ENCODE data around the gene PHLDB1.

Gene PHLDB1

DNA sequence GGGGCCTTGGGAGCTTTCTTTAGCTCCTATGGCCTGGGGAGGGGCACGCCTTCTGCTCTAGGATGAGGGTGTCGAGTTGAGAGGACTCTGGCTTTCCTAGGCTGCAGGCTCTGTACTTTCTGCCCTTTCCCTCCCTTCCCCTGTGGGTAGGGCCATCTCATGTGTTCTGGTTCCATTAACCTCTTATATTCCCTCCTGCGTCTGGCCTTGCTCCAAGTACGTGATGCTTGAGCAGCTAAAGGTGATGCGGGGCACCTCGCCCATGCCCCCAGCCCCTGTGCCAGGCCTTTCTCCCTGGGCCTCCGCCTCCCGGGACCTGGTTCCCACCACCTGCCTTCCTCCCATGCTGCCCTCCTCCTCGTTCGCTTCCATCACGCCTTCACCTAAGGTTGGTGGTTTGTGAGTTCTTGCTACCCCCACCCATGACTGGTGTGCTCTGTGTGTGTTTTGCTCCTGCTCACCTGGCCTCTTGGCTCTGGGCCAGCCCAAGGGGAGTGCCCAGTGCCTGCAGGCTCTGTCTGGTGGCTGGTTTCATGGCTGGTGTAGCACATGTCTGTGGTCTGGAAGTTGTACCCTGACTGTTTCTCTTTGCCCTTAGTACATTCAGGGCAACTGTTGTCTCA lies 34.1 kb downstream of the PHLDB1 start:
- DNase-seq = no peak

DNA sequence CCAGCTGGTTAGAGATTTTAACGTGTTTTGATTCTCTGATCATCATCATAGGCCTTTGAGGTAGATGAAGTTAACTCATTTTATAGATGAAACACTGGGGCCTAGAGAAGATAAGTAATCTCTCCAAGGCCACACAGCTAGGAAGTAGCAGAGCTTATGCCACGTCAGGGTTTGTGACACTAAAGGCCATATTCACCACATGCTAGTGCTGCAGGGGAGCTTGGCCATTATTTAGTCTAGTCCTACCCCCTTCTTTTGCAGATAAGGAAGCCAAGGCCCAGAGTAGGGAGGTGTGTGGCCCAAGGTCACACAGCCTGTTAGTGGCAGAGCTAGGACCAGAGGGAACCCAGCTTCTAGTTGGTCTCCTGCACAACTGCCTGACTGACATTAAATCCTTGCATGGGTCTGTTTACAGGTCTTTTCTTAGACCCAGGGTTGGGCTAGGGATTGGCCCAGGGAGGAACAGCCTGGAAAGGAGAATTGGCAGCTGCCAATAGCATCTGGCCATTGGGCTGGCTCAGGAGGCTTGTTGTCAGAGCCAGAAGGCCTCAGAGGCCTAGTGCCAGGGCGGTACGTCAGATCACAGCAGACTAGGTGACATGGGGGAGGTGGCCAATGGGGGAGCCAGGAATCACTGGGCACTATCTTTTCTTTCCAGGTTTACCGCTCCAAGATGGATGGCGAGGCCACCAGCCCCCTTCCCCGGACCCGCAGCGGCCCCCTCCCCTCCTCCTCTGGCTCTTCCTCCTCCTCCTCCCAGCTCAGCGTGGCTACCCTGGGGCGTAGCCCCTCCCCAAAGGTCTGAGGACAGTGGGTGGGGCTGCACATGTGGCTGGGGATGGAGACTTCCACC lies 36.0 kb downstream of the PHLDB1 start:
- DNase-seq = no peak

- no peak for DNase-seq
These were observed 36.6 kb downstream of the PHLDB1 start for GRCh38 chr11:118643995-118644345.

- no peak for DNase-seq
These were observed 37.1 kb downstream of the PHLDB1 start for GRCh38 chr11:118644496-118644895.

DNA sequence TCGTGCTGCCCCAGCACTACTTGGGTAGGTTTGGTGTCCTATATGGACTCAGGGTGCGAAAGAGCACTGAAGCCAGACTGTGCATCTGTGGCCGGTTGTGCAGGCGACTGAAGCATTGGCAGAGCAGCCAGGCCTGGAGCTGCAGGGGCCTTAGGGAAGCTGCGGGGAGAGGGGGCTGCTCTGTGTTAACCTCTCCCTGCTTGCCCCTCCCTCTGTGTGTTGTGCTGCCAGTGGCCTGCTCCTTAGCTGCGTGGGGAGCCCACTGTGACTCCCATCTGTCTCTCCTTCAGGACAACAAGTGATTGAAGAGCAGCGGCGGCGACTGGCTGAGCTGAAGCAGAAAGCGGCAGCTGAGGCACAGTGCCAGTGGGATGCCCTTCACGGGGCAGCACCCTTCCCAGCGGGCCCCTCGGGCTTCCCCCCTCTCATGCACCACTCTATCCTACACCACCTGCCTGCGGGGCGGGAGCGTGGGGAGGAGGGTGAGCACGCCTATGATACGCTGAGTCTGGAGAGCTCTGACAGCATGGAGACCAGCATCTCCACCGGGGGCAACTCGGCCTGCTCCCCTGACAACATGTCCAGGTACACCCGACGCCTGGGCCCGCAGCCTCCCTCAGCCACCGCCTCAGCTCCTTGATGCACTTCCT lies 37.8 kb downstream of the PHLDB1 start:
- no peak for DNase-seq

- no peak for DNase-seq
These were observed 39.0 kb downstream of the PHLDB1 start for GRCh38 chr11:118646393-118646792.

- no peak for DNase-seq
These were observed 40.9 kb downstream of the PHLDB1 start for GRCh38 chr11:118648291-118648690.

GRCh38 chr11:118649941-118650340 lies 42.5 kb downstream of the PHLDB1 start:
- DNase-seq = no peak

GRCh38 chr11:118650366-118650765 lies 43.0 kb downstream of the PHLDB1 start:
- no peak for DNase-seq

- DNase-seq = no peak
These were observed 44.4 kb downstream of the PHLDB1 start for GRCh38 chr11:118651820-118652219.

- no peak for DNase-seq
These were observed 45.3 kb downstream of the PHLDB1 start for GRCh38 chr11:118652681-118653181.

DNA sequence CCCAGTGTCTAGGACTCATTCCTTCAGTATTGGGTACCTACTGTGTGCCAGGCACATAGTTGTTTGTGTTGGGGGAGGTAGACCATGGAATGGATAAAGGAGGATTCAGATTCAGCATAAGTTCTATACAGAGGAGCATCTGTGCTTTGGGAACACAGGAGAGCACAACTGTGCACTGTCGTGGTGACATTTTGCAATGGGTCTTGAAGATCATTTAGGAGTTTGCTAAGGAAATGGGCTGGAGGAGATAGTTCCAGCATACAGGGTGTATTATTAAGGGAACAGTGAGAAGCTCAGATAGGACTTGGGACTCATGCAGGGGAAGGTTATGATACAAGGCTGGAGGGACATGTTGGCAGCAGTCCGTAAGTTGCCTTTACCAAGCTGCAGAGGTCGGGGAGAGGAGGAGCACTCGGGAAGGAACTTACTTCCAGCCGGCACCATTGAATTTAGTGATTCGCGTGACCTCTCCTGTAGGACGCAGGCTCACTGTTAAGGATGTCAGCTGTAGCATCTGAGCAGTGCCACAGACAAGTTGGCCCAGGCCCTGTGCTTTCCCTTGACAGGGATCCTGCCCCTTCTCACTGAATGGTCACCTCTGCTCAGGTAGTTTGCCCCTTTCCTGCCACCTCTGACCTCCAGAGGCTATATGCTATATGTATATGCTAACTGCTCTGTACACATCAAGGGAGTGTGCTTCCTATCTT lies 46.4 kb downstream of the PHLDB1 start:
- DNase-seq = no peak

- DNase-seq = no peak
These were observed 48.2 kb downstream of the PHLDB1 start for GRCh38 chr11:118655486-118656190.

- no peak for DNase-seq
These were observed 49.2 kb downstream of the PHLDB1 start for GRCh38 chr11:118656563-118657165.

DNA sequence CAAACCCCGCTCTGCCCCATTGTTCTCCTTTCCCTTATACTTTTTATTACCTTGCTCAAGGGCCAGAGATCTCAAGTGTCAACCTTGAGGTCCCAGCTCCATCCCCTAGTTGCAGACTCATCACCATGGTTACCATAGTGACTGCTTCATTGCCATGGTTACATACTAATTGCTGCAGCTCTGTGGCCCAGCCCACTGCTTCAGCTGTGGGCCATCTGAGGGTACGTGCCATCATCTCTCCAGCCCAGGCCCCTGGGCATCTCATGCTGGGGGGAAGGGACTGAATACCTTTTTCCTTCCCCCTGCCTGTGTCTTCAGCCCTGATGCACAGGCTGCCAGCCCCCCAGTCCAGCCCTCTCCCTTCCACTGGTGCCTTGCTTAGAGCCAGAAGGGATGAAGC lies 49.8 kb downstream of the PHLDB1 start:
- no peak for DNase-seq

GRCh38 chr11:118657709-118658428 lies 50.5 kb downstream of the PHLDB1 start:
- DNase-seq = no peak

- no peak for DNase-seq
These were observed 51.3 kb downstream of the PHLDB1 start for GRCh38 chr11:118658429-118659313.

GRCh38 chr11:118659314-118659952 lies 52.0 kb downstream of the PHLDB1 start:
- DNase-seq = peak; percentile 97

GRCh38 chr11:118659953-118660680 lies 52.7 kb downstream of the PHLDB1 start:
- no peak for DNase-seq

All from activated CD8-positive, alpha-beta memory T cell treated with anti-CD3 and anti-CD28 coated beads for 24 hours (primary cell).